A549 (cell line): Measurements from ENCODE around the gene TCHP. TPM values are rescaled to one million over a fixed set of nuclear protein-coding genes. Genes with fewer than 3 reads are reported as not detected.
A peak's percentile ranks its signal among the peaks of the same experiment; 100 is the strongest.
"Not testable (repeated sequence)": the region's sequence is repeated elsewhere in the genome, so short reads cannot be mapped to it uniquely, and the experiment has no call there.

Source experiments
- ATAC-seq, 2 experiments: fragments of 200-7000 bp in 1 of 2; fragments of >200 bp in 1 of 2; cut with Nextera tagmentation in 1 of 2; cut with Tn5 transposase in 1 of 2; 3 replicates each; pipeline versions ENCODE4 v1.8.0 to v1.9.1; 2018 to 2020; ENCODE audit warnings: mild to moderate bottlenecking in 1 of 2, moderate library complexity in 1 of 2
- CTCF ChIA-PET: fragments of 300-600 bp; sonication (Branson Sonifier 250); formaldehyde crosslinking; extraction: SDS; loops from one replicate; lab custom pipeline; 2021; ENCODE audit warnings: antibody characterized with exemption, inconsistent platforms; lab: Yijun Ruan, JAX
- POLR2A ChIA-PET: fragments of 350-600 bp; formaldehyde crosslinking; extraction: SDS; loops from one replicate; lab custom pipeline; 2021; ENCODE audit warnings: antibody characterized with exemption, inconsistent platforms; lab: Yijun Ruan, JAX
- DNase-seq, 2 experiments: peaks; one replicate each; pipeline versions ENCODE4 v3.0.0 to v3.0.0-alpha.2; 2011 to 2016; ENCODE audit warnings: low read depth in 1 of 2, low spot score in 1 of 2
- FAIRE-seq: peaks from 2 replicates; lab custom pipeline; 2011; peaks lifted over from hg19 to GRCh38; lab: Jason Lieb, UNC
- H3K27ac ChIP-seq, 2 experiments: fragments of >200 bp; sonication (Bioruptor Twin); formaldehyde crosslinking; 3 replicates each; pipeline ENCODE4 v1.5.1; 2016 to 2017
- H3K4me1 ChIP-seq: fragments of >200 bp; sonication (Bioruptor Twin); formaldehyde crosslinking; 3 replicates; pipeline ENCODE4 v1.6.1; 2016
- H3K4me2 ChIP-seq: fragments of >200 bp; sonication (Bioruptor Twin); formaldehyde crosslinking; 3 replicates; pipeline ENCODE4 v1.6.1; 2016
- H3K4me3 ChIP-seq: fragments of >200 bp; sonication (Bioruptor Twin); formaldehyde crosslinking; 3 replicates; pipeline ENCODE4 v1.5.1; 2016
- H3K9me3 ChIP-seq: fragments of >200 bp; sonication (Bioruptor Twin); formaldehyde crosslinking; 3 replicates; pipeline ENCODE4 v1.6.1; 2016
- BCL3 ChIP-seq: fragments of >200 bp; sonication (Bioruptor Twin); formaldehyde crosslinking; IDR thresholded peaks from 3 replicates; pipeline ENCODE4 v1.6.1; 2016
- CBX2 ChIP-seq: fragments of 200-600 bp; sonication (generic); IDR thresholded peaks from 2 replicates; pipeline ENCODE4 v1.6.1; 2016; ENCODE audit warnings: low read depth, mild to moderate bottlenecking, borderline replicate concordance
- CEBPB ChIP-seq, 2 experiments: fragments of >200 bp in 1 of 2; sonication (Bioruptor Twin) in 1 of 2; formaldehyde crosslinking in 1 of 2; IDR thresholded peaks; 2 replicates each; pipeline ENCODE4 v1.6.1; 2012 to 2016
- CHD2 ChIP-seq: fragments of 150-350 bp; IDR thresholded peaks from 2 replicates; pipeline ENCODE4 v1.6.1; 2014; ENCODE audit warnings: low read length; ENCODE audit not compliant: partially characterized antibody
- CHD4 ChIP-seq: fragments of 200-600 bp; sonication (generic); IDR thresholded peaks from 2 replicates; pipeline ENCODE4 v1.6.1; 2016; ENCODE audit warnings: antibody characterized with exemption, mild to moderate bottlenecking, borderline replicate concordance
- CTCF ChIP-seq: fragments of >200 bp; sonication (Bioruptor Twin); formaldehyde crosslinking; IDR thresholded peaks from 3 replicates; pipeline ENCODE4 v1.5.1; 2016
- EHF ChIP-seq: fragments of 250-450 bp; sonication (Bioruptor Pico); IDR thresholded peaks from 2 replicates; pipeline ENCODE4 v1.5.0; 2020; ENCODE audit warnings: mild to moderate bottlenecking
- EHMT2 ChIP-seq: fragments of 200-600 bp; sonication (generic); IDR thresholded peaks from 2 replicates; pipeline ENCODE4 v1.6.1; 2016; ENCODE audit warnings: antibody characterized with exemption, low read depth, mild to moderate bottlenecking, moderate library complexity
- EP300 ChIP-seq, 2 experiments: fragments of >200 bp; sonication (Bioruptor Twin); formaldehyde crosslinking; IDR thresholded peaks; 2 replicates in 1 of 2; 3 replicates in 1 of 2; pipeline ENCODE4 v1.6.1; 2016 to 2017
- ESRRA ChIP-seq: fragments of 150-350 bp; IDR thresholded peaks from 2 replicates; pipeline ENCODE4 v1.6.1; 2014; ENCODE audit warnings: mild to moderate bottlenecking, low read length, borderline replicate concordance
- FOSB ChIP-seq: fragments of 250-450 bp; sonication (Bioruptor Pico); IDR thresholded peaks from 2 replicates; pipeline ENCODE4 v1.5.0; 2020; ENCODE audit warnings: mild to moderate bottlenecking, moderate library complexity
- FOSL2 ChIP-seq, 2 experiments: fragments of 450-650 bp in 1 of 2; fragments of >200 bp in 1 of 2; sonication (Bioruptor Twin) in 1 of 2; formaldehyde crosslinking; IDR thresholded peaks; 2 replicates each; pipeline versions ENCODE4 v1.5.0 to v1.6.1; 2016 to 2020; ENCODE audit warnings: mild to moderate bottlenecking in 1 of 2, moderate library complexity in 1 of 2
- HDAC2 ChIP-seq: fragments of 200-600 bp; sonication (generic); IDR thresholded peaks from 2 replicates; pipeline ENCODE4 v1.6.1; 2016
- HES2 ChIP-seq: fragments of >200 bp; sonication (Bioruptor Twin); formaldehyde crosslinking; IDR thresholded peaks from 2 replicates; pipeline ENCODE4 v1.6.1; 2016
- HEYL ChIP-seq: fragments of 250-450 bp; sonication (Bioruptor Pico); IDR thresholded peaks from 2 replicates; pipeline ENCODE4 v1.8.0; 2021; ENCODE audit warnings: mild to moderate bottlenecking, moderate library complexity
- MAFK ChIP-seq: fragments of 450-650 bp; IDR thresholded peaks from 2 replicates; pipeline ENCODE4 v1.6.1; 2014; ENCODE audit not compliant: partially characterized antibody
- MAX ChIP-seq: IDR thresholded peaks from 2 replicates; pipeline ENCODE4 v1.6.1; 2012
- PBX3 ChIP-seq: IDR thresholded peaks from 2 replicates; pipeline ENCODE4 v1.6.1; 2012
- POLR2A ChIP-seq: IDR thresholded peaks from 2 replicates; pipeline ENCODE4 v1.6.1; 2012; ENCODE audit warnings: mild to moderate bottlenecking, low read length
- RAD21 ChIP-seq, 2 experiments: fragments of >200 bp in 1 of 2; sonication (Bioruptor Twin) in 1 of 2; formaldehyde crosslinking in 1 of 2; IDR thresholded peaks in 1 of 2; conservative IDR thresholded peaks in 1 of 2; 2 replicates in 1 of 2; 3 replicates in 1 of 2; pipeline ENCODE4 v1.6.1; 2012 to 2018; ENCODE audit warnings: inconsistent platforms in 1 of 2
- RARB ChIP-seq: fragments of 250-450 bp; sonication (Bioruptor Pico); IDR thresholded peaks from 2 replicates; pipeline ENCODE4 v1.8.0; 2021; ENCODE audit warnings: mild to moderate bottlenecking, moderate library complexity
- RFX5 ChIP-seq: fragments of 450-650 bp; IDR thresholded peaks from 2 replicates; pipeline ENCODE4 v1.7.1; 2014; ENCODE audit warnings: antibody characterized with exemption, mild to moderate bottlenecking, moderate library complexity
- RNF2 ChIP-seq: fragments of 200-600 bp; sonication (generic); IDR thresholded peaks from 2 replicates; pipeline ENCODE4 v1.6.1; 2016; ENCODE audit warnings: low read depth, mild to moderate bottlenecking, antibody characterized with exemption, moderate library complexity, borderline replicate concordance
- TFCP2L1 ChIP-seq: fragments of 250-450 bp; sonication (Bioruptor Pico); IDR thresholded peaks from 2 replicates; pipeline ENCODE4 v1.5.0; 2021; ENCODE audit warnings: mild to moderate bottlenecking
- TP53 ChIP-seq: fragments of 250-450 bp; sonication (Bioruptor Pico); IDR thresholded peaks from 2 replicates; pipeline ENCODE4 v1.5.0; 2021; ENCODE audit warnings: mild to moderate bottlenecking, moderate library complexity
- USF2 ChIP-seq: fragments of 450-650 bp; IDR thresholded peaks from 2 replicates; pipeline ENCODE4 v1.6.1; 2014; ENCODE audit warnings: antibody characterized with exemption
- WGBS: methylation state at CpG from one replicate; pipeline ENCODE4 v1.1.6; 2017; ENCODE audit errors: missing lambda C conversion rate; 5-methylcytosine and 5-hydroxymethylcytosine counted together
- polyA plus RNA-seq, 4 experiments: library from polyadenylated mRNA; depleted of rRNA in 3 of 4; stranded (reverse); fragments of >200 nt; fragmentation: RNase III in 1 of 4; extraction: RNeasy Plus Mini Kit Qiagen cat#74134 plus additional on column Dnase treatment in 1 of 4; gene quantifications; 2 replicates in 3 of 4; 3 replicates in 1 of 4; pipeline ENCODE4 v1.2.3, GENCODE V29; 2011 to 2017

The TCHP gene
- polyA plus RNA-seq, 2 of the 4 experiments (the other 2 are of a cell fraction), result 18.4 to 33.4 TPM

GRCh38 chr12:109899783-109900751 is at the start of gene TCHP (continued):
- TF ChIP-seq PBX3 (peak; percentile 66; the same call in 1 of the 2 replicates), EHMT2 (no peak), TFCP2L1 (CRISPR knock-in tag) (no peak), POLR2A (peak; percentile 55), MAFK (no peak), FOSL2 (IDR thresholded peaks at IDR 0.05) (no peak), FOSL2 (CRISPR knock-in tag; IDR thresholded peaks at IDR 0.05) (no peak), HES2 (no peak), CBX2 (no peak), RARB (CRISPR knock-in tag) (no peak), EHF (CRISPR knock-in tag) (no peak), HDAC2 (no peak)

- H3K4me1 ChIP-seq, ATAC-seq, POLR2A ChIA-PET, H3K9me3 ChIP-seq, FAIRE-seq, H3K4me3 ChIP-seq, H3K27ac ChIP-seq, H3K4me2 ChIP-seq, DNase-seq: not testable (repeated sequence)
- CTCF ChIA-PET, result interaction anchor here (3.9 to 15.3 kb wide), 3 partner anchors 14 to 79 kb away, joined by 36 to 277 read pairs (median 82); no protein-coding TSS in a partner anchor
- 69% methylated on average over 6 of the region's 6 CpGs for WGBS
Measured at GRCh38 chr12:109850518-109850917, 49.6 kb upstream of the TCHP start.

GRCh38 chr12:109855377-109855776 is 44.7 kb upstream of the TCHP start:
- CTCF ChIA-PET, result interaction anchor here (0.7 to 15.3 kb wide), 8 partner anchors 12 to 610 kb away, joined by 3 to 277 read pairs (median 18); partner anchors contain the start of gene GLTP

More at GRCh38 chr12:109855377-109855776, 44.7 kb upstream of the TCHP start:
- no peak for TF ChIP-seq TP53
- no peak for TF ChIP-seq CEBPB (IDR thresholded peaks at IDR 0.05)
- no peak for TF ChIP-seq RNF2
- no peak for TF ChIP-seq CHD2
- no peak for TF ChIP-seq CHD4
- TF ChIP-seq USF2, result no peak
- TF ChIP-seq FOSL2 (IDR thresholded peaks at IDR 0.05), result no peak
- TF ChIP-seq FOSL2 (CRISPR knock-in tag; IDR thresholded peaks at IDR 0.05), result no peak
- TF ChIP-seq CTCF, result no peak
- no peak for TF ChIP-seq RFX5
- no peak for TF ChIP-seq RAD21 (conservative IDR thresholded peaks at IDR 0.05 in 1 of 2, IDR thresholded peaks at IDR 0.05 in 1 of 2)
- TF ChIP-seq BCL3, result no peak
- TF ChIP-seq HEYL, result no peak
- no peak for TF ChIP-seq POLR2A
- TF ChIP-seq EP300 (IDR thresholded peaks at IDR 0.05), result no peak
- TF ChIP-seq MAX, result no peak
- TF ChIP-seq CBX2, result no peak
- no peak for TF ChIP-seq ESRRA
- TF ChIP-seq FOSB (CRISPR knock-in tag), result no peak
- POLR2A ChIA-PET, result no interaction called here
- no peak for DNase-seq
- 90% methylated on average over 14 of the region's 14 CpGs for WGBS
- Histone ChIP-seq H3K9me3 (no peaks in the 10 kb centered on the region), H3K4me2 (no peak overlapping the region), H3K27ac (no peak overlapping the region), H3K4me3 (no peak overlapping the region), H3K4me1 (no peaks in the 10 kb centered on the region)
- FAIRE-seq, result no peak
- ATAC-seq, result no peak
